ENCODE data around the gene C6orf136.

- TF ChIP-seq CTCF (IDR thresholded peaks at IDR 0.05; ENCODE audit: low read depth, low read length, missing input control) (no peak), RAD21 (IDR thresholded peaks at IDR 0.05) (no peak)
Observed at GRCh38 chr6:30647242-30648116, 546 bp downstream of the C6orf136 start.
